ENCODE data around the gene TAS1R2.

The TAS1R2 gene

GRCh38 chr1:18898567-18898966 lies 39.1 kb upstream of the TAS1R2 start:
- TF ChIP-seq FOXM1 (IDR thresholded peaks at IDR 0.05; ENCODE audit: borderline replicate concordance, low read depth) (no peak), REST (IDR thresholded peaks at IDR 0.05; ENCODE audit: low read depth) (no peak), TEAD4 (IDR thresholded peaks at IDR 0.05) (no peak), CREB1 (IDR thresholded peaks at IDR 0.05; ENCODE audit: low read depth) (no peak), NFIC (IDR thresholded peaks at IDR 0.05) (no peak), TCF12 (IDR thresholded peaks at IDR 0.05; ENCODE audit: low read depth) (no peak), YY1 (IDR thresholded peaks at IDR 0.05; ENCODE audit: low read depth) (no peak), TAF1 (IDR thresholded peaks at IDR 0.05; ENCODE audit: low read depth) (no peak), CEBPB (IDR thresholded peaks at IDR 0.05) (no peak), ZBTB7A (IDR thresholded peaks at IDR 0.05; ENCODE audit: low read depth) (no peak), EP300 (IDR thresholded peaks at IDR 0.05; ENCODE audit: borderline replicate concordance) (no peak), EGR1 (IDR thresholded peaks at IDR 0.05) (no peak), RAD21 (IDR thresholded peaks at IDR 0.05; ENCODE audit: low read depth) (no peak)
- TF ChIP-seq, protein P1, sequence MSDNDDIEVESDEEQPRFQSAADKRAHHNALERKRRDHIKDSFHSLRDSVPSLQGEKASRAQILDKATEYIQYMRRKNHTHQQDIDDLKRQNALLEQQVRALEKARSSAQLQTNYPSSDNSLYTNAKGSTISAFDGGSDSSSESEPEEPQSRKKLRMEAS (IDR thresholded peaks at IDR 0.05): no peak
- TF ChIP-seq, protein P2, sequence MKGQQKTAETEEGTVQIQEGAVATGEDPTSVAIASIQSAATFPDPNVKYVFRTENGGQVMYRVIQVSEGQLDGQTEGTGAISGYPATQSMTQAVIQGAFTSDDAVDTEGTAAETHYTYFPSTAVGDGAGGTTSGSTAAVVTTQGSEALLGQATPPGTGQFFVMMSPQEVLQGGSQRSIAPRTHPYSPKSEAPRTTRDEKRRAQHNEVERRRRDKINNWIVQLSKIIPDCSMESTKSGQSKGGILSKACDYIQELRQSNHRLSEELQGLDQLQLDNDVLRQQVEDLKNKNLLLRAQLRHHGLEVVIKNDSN (IDR thresholded peaks at IDR 0.05): no peak

- no peak for TF ChIP-seq YY1 (IDR thresholded peaks at IDR 0.05; ENCODE audit: low read depth)
- TF ChIP-seq, protein P2 (IDR thresholded peaks at IDR 0.05): no peak
- no peak for TF ChIP-seq FOXM1 (IDR thresholded peaks at IDR 0.05; ENCODE audit: borderline replicate concordance, low read depth)
- TF ChIP-seq, protein P1 (IDR thresholded peaks at IDR 0.05): no peak
- TF ChIP-seq TCF12 (IDR thresholded peaks at IDR 0.05; ENCODE audit: low read depth): no peak
- TF ChIP-seq TEAD4 (IDR thresholded peaks at IDR 0.05): no peak
- no peak for TF ChIP-seq NFIC (IDR thresholded peaks at IDR 0.05)
- TF ChIP-seq CREB1 (IDR thresholded peaks at IDR 0.05; ENCODE audit: low read depth): no peak
- no peak for TF ChIP-seq EGR1 (IDR thresholded peaks at IDR 0.05)
- TF ChIP-seq REST (IDR thresholded peaks at IDR 0.05; ENCODE audit: low read depth): no peak
- no peak for TF ChIP-seq ZBTB7A (IDR thresholded peaks at IDR 0.05; ENCODE audit: low read depth)
Measured at GRCh38 chr1:18895317-18895716, 35.9 kb upstream of the TAS1R2 start.

DNA sequence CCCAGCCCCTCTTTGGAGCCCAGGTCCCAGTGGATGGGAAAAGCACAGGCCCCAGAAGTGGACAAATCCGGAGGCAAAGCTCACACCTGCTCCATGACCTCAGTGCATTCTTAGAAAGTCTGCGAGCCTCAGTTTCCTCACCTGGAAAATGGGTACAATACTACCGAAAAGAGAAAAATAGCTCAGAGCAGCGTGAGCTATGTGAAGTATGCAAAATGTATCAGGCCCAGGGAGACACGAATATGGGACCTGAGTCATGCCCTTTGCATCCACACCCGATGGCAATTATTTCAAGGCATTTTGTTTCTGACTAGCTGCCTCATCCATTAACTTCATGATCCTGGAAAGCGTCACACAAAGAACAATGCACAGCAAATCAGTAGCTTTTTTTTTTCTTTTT lies 33.7 kb upstream of the TAS1R2 start:
- TF ChIP-seq TEAD4 (IDR thresholded peaks at IDR 0.05): no peak
- TF ChIP-seq TCF12 (IDR thresholded peaks at IDR 0.05; ENCODE audit: low read depth): no peak
- no peak for TF ChIP-seq YY1 (IDR thresholded peaks at IDR 0.05; ENCODE audit: low read depth)
- TF ChIP-seq RAD21 (IDR thresholded peaks at IDR 0.05; ENCODE audit: low read depth): no peak
- TF ChIP-seq NFIC (IDR thresholded peaks at IDR 0.05): no peak
- no peak for TF ChIP-seq REST (IDR thresholded peaks at IDR 0.05; ENCODE audit: low read depth)
- TF ChIP-seq ZBTB7A (IDR thresholded peaks at IDR 0.05; ENCODE audit: low read depth): no peak
- TF ChIP-seq TAF1 (IDR thresholded peaks at IDR 0.05; ENCODE audit: low read depth): no peak
- no peak for TF ChIP-seq CREB1 (IDR thresholded peaks at IDR 0.05; ENCODE audit: low read depth)
- TF ChIP-seq FOXM1 (IDR thresholded peaks at IDR 0.05; ENCODE audit: borderline replicate concordance, low read depth): no peak
- TF ChIP-seq, protein P2 (IDR thresholded peaks at IDR 0.05): no peak
- no peak for TF ChIP-seq CEBPB (IDR thresholded peaks at IDR 0.05)
- TF ChIP-seq, protein P1 (IDR thresholded peaks at IDR 0.05): no peak
- no peak for TF ChIP-seq EGR1 (IDR thresholded peaks at IDR 0.05)
- TF ChIP-seq EP300 (IDR thresholded peaks at IDR 0.05; ENCODE audit: borderline replicate concordance): no peak

GRCh38 chr1:18891426-18891780 lies 31.9 kb upstream of the TAS1R2 start:
- TF ChIP-seq NFIC (IDR thresholded peaks at IDR 0.05) (no peak), RAD21 (IDR thresholded peaks at IDR 0.05; ENCODE audit: low read depth) (no peak), ZBTB7A (IDR thresholded peaks at IDR 0.05; ENCODE audit: low read depth) (no peak), TAF1 (IDR thresholded peaks at IDR 0.05; ENCODE audit: low read depth) (no peak), CEBPB (IDR thresholded peaks at IDR 0.05) (no peak), CREB1 (IDR thresholded peaks at IDR 0.05; ENCODE audit: low read depth) (no peak), TEAD4 (IDR thresholded peaks at IDR 0.05) (no peak), YY1 (IDR thresholded peaks at IDR 0.05; ENCODE audit: low read depth) (no peak), FOXM1 (IDR thresholded peaks at IDR 0.05; ENCODE audit: borderline replicate concordance, low read depth) (no peak), REST (IDR thresholded peaks at IDR 0.05; ENCODE audit: low read depth) (no peak)
- TF ChIP-seq, protein P2 (IDR thresholded peaks at IDR 0.05): no peak
- TF ChIP-seq, protein P1 (IDR thresholded peaks at IDR 0.05): no peak
